GM19238 (cell line): ENCODE results near the gene KLHL3.

Experiments
- DNase-seq: peaks from one replicate; pipeline ENCODE4 v3.0.0; 2011; ENCODE audit warnings: low spot score; ENCODE audit not compliant: insufficient read length

The KLHL3 gene

GRCh38 chr5:137708796-137709559 lies 26.9 kb downstream of the KLHL3 start:
- DNase-seq = no peak

DNA sequence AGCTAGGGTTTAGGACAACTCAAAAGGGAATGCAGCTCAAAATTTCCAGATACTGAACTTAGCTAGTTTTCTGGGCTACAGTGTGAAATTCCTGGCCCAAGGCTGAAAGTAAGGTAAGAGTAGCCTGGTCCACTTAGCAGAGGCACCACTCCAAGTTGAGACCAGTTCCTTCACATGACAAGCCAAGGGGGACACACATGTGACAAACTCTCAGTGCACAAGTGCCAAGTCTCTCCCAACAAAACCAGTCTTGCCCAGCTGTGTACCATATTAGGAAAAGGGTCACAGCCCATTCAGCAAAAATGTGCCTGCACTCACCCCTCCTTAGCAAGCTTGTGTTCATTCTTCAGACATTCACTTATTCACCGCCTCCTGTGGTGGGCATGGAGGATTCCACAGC lies 27.8 kb downstream of the KLHL3 start:
- DNase-seq = no peak

- DNase-seq = no peak
Measured at GRCh38 chr5:137706841-137707240, 29.0 kb downstream of the KLHL3 start.

- no peak for DNase-seq
Measured at GRCh38 chr5:137705106-137705505, 30.8 kb downstream of the KLHL3 start.

- DNase-seq = no peak
Measured at GRCh38 chr5:137703565-137703964, 32.3 kb downstream of the KLHL3 start.

- DNase-seq = no peak
Measured at GRCh38 chr5:137700282-137700680, 35.6 kb downstream of the KLHL3 start.

- DNase-seq = no peak
Measured at GRCh38 chr5:137699336-137700281, 36.3 kb downstream of the KLHL3 start.

DNA sequence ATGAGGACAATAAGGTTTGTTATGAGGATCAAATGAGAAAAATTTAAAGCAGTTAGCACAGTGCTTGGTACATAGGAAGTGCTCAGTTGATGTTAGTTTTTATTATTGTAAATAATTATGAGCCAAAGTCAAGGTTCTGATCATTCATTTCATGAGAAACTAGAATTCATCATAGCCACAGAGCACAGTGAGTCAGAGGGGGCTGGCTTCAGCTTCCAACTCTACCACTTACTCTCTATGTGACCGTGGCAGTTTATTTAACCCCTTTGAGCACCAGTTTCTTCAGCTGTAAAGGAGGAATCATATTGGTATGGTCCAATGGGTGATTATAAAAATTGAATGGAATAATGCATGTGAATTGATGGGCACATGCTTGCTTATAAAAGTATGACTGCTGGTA lies 39.4 kb downstream of the KLHL3 start:
- DNase-seq = no peak

GRCh38 chr5:137695651-137696428 lies 40.0 kb downstream of the KLHL3 start:
- no peak for DNase-seq

- DNase-seq = no peak
Measured at GRCh38 chr5:137693951-137694721, 41.8 kb downstream of the KLHL3 start.

- no peak for DNase-seq
Measured at GRCh38 chr5:137693307-137693950, 42.5 kb downstream of the KLHL3 start.

- DNase-seq = no peak
Measured at GRCh38 chr5:137689306-137689705, 46.6 kb downstream of the KLHL3 start.

DNA sequence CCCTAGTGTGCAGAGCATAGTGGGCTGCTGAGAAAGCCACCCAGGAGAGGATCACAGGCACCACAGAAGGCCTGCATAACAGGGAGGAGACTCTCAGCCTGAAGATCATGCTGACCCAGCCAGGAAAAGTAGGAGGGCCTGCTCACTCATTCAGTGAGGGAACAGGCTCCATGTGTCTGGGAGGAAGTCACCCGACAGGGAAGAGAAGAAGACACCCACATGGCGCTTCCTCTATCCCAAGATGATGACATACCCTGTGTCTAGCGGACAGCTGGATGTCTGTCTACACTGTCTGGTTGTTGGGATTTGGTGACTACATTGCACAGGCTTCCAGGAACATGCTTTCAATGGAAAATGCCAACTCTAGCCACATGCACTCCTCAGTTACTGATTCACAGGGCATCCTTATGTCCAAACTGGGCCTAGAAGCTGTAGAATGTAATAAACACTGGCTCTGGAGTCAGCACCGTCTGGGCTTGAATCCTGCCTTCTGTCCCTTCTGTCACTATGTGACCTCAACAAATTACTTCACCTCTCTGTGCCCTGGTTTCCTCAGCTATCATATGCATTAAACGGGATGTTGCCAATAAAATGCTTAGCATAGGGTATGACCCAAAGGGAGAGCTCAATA lies 47.6 kb downstream of the KLHL3 start:
- DNase-seq = no peak

- no peak for DNase-seq
Measured at GRCh38 chr5:137684761-137685160, 51.1 kb downstream of the KLHL3 start.

DNA sequence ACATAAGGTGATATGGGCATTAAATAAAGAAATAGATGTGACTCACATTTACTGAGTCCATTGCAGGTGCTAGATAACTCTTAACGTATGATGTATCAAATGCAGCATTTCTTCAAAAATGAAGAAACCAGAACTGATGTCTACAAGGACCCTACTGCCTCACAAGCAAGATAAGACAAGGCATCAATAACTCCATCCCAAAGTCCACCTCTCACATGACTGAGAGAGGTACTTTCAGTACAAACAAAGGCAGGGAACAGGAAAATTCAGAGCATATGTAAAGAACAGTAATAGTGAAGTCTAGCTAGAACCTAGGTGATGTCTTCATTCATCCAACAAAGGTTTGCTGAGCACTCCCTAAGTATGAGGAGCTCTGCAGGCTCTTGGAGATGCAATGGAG lies 54.7 kb downstream of the KLHL3 start:
- no peak for DNase-seq

DNA sequence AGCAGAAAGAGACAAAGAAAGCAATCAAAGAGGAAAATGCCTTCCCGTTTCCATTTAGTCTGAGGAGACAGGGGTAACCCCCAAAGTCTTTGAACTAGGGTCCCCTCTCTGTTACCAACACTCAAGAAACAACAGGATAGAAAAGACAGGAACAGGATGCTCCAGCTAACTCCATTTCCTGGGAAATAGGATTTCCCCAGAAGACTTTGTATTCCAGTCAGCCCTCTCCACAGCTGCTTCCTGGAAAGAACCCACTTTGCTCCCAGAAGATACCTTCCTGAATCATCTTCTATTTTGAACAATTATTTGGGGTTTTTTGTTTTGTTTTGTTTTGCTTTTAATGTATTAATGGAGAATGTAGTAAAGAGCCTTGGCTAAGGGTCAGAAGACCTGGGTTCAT lies 56.0 kb downstream of the KLHL3 start:
- no peak for DNase-seq

- DNase-seq = no peak
Measured at GRCh38 chr5:137679195-137679594, 56.7 kb downstream of the KLHL3 start.

GRCh38 chr5:137672881-137673280 lies 63.0 kb downstream of the KLHL3 start:
- no peak for DNase-seq

- DNase-seq = no peak
Measured at GRCh38 chr5:137672001-137672400, 63.9 kb downstream of the KLHL3 start.

- DNase-seq = no peak
Measured at GRCh38 chr5:137669811-137670210, 66.1 kb downstream of the KLHL3 start.
